Effector memory CD4-positive, alpha-beta T cell (primary cell): ENCODE results near the gene ZNF322.

Experiments
- DNase-seq, 3 donors: peaks; one replicate each; pipeline ENCODE4 v3.0.0-alpha.2; 2020
- H3K27ac ChIP-seq: 2 replicates; pipeline ENCODE4 v1.7.0; 2013; ENCODE audit warnings: mild to moderate bottlenecking, low read length, moderate library complexity; ENCODE audit not compliant: insufficient read depth, poor library complexity, severe bottlenecking
- H3K27me3 ChIP-seq: replicated peaks from 2 replicates; pipeline ENCODE4 v1.7.0; 2013; ENCODE audit warnings: mild to moderate bottlenecking, low read length; ENCODE audit not compliant: insufficient read depth, control insufficient read depth, poor library complexity, severe bottlenecking
- H3K36me3 ChIP-seq: 2 replicates; pipeline ENCODE4 v1.7.0; 2013; ENCODE audit warnings: mild to moderate bottlenecking, low read length, moderate library complexity; ENCODE audit not compliant: control insufficient read depth, insufficient read depth
- H3K4me1 ChIP-seq: 2 replicates; pipeline ENCODE4 v1.7.0; 2013; ENCODE audit warnings: low read length, mild to moderate bottlenecking; ENCODE audit not compliant: control insufficient read depth, insufficient read depth, poor library complexity, severe bottlenecking
- H3K4me3 ChIP-seq: 2 replicates; pipeline ENCODE4 v1.7.0; 2013; ENCODE audit warnings: low read length, low read depth, mild to moderate bottlenecking; ENCODE audit not compliant: insufficient read depth, poor library complexity, severe bottlenecking
- H3K9me3 ChIP-seq: 2 replicates; pipeline ENCODE4 v1.7.0; 2013; ENCODE audit warnings: mild to moderate bottlenecking, low read length, moderate library complexity; ENCODE audit not compliant: control insufficient read depth

Gene ZNF322

GRCh38 chr6:26623339-26623859, 36.1 kb downstream of the ZNF322 start:
- Histone ChIP-seq H3K4me3 (no peak overlapping the region), H3K27me3 (no peaks in the 10 kb centered on the region), H3K4me1 (no peaks in the 10 kb centered on the region), H3K27ac (no peak overlapping the region), H3K9me3 (no peaks in the 10 kb centered on the region), H3K36me3 (no peaks in the 10 kb centered on the region)
- no peak for DNase-seq

DNA sequence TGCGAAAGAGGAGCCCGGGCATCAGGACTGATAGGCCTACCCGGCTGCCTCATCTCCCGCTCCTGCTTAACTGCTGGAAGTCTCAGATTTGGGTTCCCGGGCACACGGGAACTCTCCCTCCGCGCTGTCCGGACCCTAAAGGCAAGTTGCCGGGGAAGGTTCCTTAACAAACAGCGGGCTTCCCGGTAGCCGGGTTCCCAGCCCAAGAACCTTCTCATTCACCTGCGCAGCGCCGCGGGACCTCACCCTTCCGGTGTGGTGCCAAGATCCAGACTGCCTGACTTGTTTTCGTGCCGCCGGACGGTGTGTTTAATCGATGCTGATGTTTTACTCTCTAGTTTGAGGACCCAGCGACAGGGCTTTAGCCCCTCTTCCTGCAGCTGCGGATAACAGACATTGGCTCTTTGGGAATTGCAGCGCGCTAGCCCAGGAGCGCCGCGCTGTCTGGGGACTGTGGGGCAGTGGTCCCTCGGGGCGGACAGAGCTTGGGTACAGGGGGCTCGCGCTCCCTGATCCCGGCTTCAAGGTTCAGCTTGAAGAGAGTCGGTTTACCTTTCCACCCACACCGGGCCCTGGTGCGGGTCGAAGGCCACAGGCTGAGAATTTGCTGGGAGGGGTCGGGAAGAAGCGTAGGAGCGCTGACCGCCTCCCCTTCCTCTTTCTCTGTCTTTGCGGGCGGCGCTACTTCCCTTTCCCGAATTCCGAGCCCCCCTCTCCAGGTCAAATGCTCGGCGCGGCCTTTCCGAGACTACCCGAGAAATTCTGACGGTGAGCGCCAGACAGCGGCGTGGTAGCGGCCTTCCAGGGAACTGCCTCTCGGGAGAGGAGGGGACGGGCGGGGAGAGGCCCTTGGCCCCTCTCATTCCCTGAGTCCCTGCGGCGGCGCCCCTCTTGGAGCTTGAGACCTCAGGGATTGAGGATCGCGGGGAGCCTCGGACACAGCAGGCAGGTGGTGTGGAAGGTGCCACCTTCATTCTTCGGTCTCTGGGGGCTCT, 45.6 kb downstream of the ZNF322 start:
- Histone ChIP-seq H3K4me1 (peaks cover 17% of the 10 kb centered on the region), H3K36me3 (no peaks in the 10 kb centered on the region), H3K4me3 (peak overlapping the region; percentile 52), H3K9me3 (no peaks in the 10 kb centered on the region), H3K27ac (no peak overlapping the region), H3K27me3 (peaks cover 16% of the 10 kb centered on the region)
- no peak for DNase-seq

- Histone ChIP-seq H3K27ac (no peak overlapping the region), H3K27me3 (peaks cover 16% of the 10 kb centered on the region), H3K4me1 (peaks cover 17% of the 10 kb centered on the region), H3K4me3 (no peak overlapping the region), H3K9me3 (no peaks in the 10 kb centered on the region), H3K36me3 (no peaks in the 10 kb centered on the region)
- DNase-seq, result no peak
Observed at GRCh38 chr6:26613201-26613600, 46.3 kb downstream of the ZNF322 start.

DNA sequence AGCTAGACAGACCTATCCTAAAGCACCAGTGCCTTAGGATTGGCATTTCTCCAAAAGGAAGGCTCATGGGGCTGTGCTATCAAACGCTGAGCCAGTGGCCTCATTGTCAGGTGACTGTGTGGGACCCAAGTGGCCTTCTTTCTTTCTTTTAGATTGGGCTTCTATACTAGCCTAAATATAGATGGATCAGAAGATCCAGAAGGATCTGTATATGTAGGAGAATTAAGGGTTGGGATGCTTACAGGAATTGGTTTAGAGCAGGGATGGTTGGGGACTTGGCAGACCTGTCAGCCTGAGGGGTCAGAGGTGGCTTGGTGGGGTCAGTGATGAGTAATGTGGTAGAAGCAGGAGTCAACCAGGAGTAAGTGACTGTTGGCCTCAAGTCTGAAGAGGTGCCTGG, 47.9 kb downstream of the ZNF322 start:
- H3K27ac ChIP-seq, result no peak overlapping the region
- H3K4me3 ChIP-seq, result no peak overlapping the region
- H3K36me3 ChIP-seq, result no peaks in the 10 kb centered on the region
- H3K9me3 ChIP-seq, result no peaks in the 10 kb centered on the region
- DNase-seq, result no peak
- H3K4me1 ChIP-seq, result peaks cover 19% of the 10 kb centered on the region
- peaks cover 12% of the 10 kb centered on the region for H3K27me3 ChIP-seq

DNA sequence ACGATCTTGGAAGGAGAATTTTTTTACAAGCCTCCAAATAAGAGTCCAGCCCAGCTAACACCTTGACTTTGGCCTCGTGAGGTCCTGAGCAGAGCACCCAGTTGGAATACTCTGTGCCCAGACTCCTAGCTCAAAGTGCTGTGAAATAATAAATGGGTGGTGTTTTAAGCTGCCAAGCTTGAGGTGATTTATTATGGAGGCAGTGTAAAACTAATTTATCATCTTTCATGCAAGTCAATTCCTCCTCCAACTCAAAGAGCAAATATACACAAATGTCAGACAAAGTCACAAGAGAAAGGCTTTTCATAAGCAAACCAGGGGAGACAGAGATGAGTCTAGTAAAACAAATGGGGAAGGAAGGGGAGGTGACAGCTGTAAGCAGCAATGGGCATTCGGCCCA, 50.1 kb downstream of the ZNF322 start:
- DNase-seq, result no peak
- H3K4me3 ChIP-seq, result no peak overlapping the region
- H3K27me3 ChIP-seq, result peaks cover 3% of the 10 kb centered on the region

DNA sequence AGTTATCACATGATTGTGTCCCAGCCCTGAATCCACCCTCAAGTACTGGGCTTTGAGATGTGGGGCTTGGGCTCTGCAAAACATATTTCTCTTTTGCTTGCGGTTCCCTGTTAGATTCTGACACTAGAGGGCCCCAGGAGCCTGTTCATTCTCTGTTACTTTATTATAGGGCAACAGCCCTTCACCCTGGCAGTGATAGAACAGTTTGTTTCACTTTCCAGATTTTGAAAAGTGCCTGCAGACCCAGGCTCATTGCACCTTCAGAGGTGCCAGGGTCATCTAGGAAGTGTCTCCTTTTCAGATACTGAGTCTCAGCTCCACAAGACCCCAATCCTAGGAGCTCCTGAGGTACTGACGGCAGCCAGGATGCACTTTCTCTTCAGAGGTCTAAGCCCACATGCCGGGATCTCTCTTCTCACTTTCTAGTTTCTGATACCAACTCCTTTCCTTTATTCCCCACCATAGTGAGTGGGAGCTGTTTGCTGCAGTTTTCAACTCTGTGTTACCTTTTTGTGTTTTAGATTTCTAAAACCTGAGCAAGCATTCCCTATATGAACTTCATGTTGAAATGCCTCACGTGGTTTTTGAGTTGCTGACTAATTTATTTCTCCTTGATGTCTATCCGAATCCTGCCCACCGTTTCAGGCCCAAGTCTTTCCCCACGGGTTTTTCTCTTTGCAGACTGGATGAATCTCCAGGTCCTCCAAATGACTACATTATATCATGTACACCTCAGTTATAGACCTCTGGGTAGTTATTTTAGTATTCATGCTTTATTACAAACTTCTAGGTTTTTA, 51.9 kb downstream of the ZNF322 start:
- DNase-seq, result peak in 2 of 3 donors; percentile 34 to 40
- Histone ChIP-seq H3K4me3 (peak overlapping the region; percentile 23), H3K27ac (no peak overlapping the region), H3K4me1 (peaks cover 3% of the 10 kb centered on the region), H3K36me3 (no peaks in the 10 kb centered on the region), H3K9me3 (no peaks in the 10 kb centered on the region), H3K27me3 (no peaks in the 10 kb centered on the region)

More for the DNA sequence above, 50.1 kb downstream of the ZNF322 start:
- Histone ChIP-seq H3K27ac (no peak overlapping the region), H3K4me1 (peaks cover 15% of the 10 kb centered on the region), H3K36me3 (no peaks in the 10 kb centered on the region), H3K9me3 (no peaks in the 10 kb centered on the region)

DNA sequence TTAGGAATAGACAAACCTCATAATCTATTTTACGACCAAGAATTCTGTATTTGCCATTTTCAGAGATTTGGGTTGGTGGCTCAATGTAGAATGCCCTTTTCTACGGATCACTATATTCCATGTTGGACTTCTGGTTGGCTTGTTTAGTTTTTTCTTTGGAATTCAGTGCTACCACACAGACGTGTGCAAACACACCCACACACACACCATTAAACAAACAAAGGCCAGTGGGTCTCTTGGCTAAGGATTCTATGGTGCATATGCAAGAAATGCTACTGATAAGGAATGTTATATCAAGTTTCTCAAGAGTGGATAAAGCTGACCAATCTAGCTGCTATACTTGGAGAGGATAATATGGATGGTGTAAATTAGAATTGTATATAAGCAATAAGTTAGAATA, 54.7 kb downstream of the ZNF322 start:
- DNase-seq, result no peak
- Histone ChIP-seq H3K27ac (no peak overlapping the region), H3K9me3 (no peaks in the 10 kb centered on the region), H3K27me3 (no peaks in the 10 kb centered on the region), H3K36me3 (peaks cover 2% of the 10 kb centered on the region), H3K4me1 (peaks cover 3% of the 10 kb centered on the region), H3K4me3 (no peak overlapping the region)

GRCh38 chr6:26604026-26604425, 55.5 kb downstream of the ZNF322 start:
- Histone ChIP-seq H3K27ac (no peak overlapping the region), H3K27me3 (no peaks in the 10 kb centered on the region), H3K36me3 (peaks cover 10% of the 10 kb centered on the region), H3K4me1 (peaks cover 3% of the 10 kb centered on the region), H3K9me3 (no peaks in the 10 kb centered on the region), H3K4me3 (no peak overlapping the region)
- DNase-seq, result no peak

DNA sequence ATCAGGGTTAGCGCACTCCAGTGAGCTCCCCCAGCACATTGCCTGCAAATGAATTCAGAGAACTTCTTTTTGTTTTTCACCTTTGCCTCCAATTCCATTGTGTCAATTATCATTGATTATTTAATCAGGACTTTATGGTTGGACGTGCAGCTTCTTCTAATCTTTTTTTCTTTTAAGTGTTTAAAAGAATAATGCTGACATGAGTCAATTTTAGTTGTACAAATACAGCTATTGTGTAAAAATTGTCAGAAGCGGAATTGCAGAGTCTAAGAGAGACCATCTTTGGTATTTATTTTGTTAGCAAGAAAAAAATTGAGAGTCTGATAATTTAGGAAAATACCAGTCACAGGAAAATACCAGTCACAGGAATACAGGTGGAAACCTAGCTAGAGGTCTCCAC, 57.3 kb downstream of the ZNF322 start:
- H3K4me3 ChIP-seq, result no peak overlapping the region
- DNase-seq, result no peak
- H3K27ac ChIP-seq, result no peak overlapping the region
- H3K27me3 ChIP-seq, result no peaks in the 10 kb centered on the region
- peaks cover 9% of the 10 kb centered on the region for H3K4me1 ChIP-seq
- H3K36me3 ChIP-seq, result peaks cover 18% of the 10 kb centered on the region
- H3K9me3 ChIP-seq, result no peaks in the 10 kb centered on the region
